22Rv1 (cell line): ENCODE measurements around the gene WIZ.
A peak's percentile ranks its signal among the peaks of the same experiment; 100 is the strongest.

Source experiments
- H3K27ac ChIP-seq: fragments of 450-650 bp; 2 replicates; pipeline ENCODE4 v1.5.1; 2017
- CTCF ChIP-seq: fragments of 450-650 bp; IDR thresholded peaks from 2 replicates; pipeline ENCODE4 v1.5.1; 2017; ENCODE audit warnings: mild to moderate bottlenecking
- ZFX ChIP-seq: fragments of 450-650 bp; IDR thresholded peaks from 2 replicates; pipeline ENCODE4 v1.6.1; 2017; ENCODE audit warnings: antibody characterized with exemption, borderline replicate concordance

WIZ gene

GRCh38 chr19:15436012-15436825 is 13.5 kb downstream of the WIZ start:
- no peak for TF ChIP-seq CTCF
- no peak for TF ChIP-seq ZFX

GRCh38 chr19:15433519-15434069 is 16.2 kb downstream of the WIZ start:
- H3K27ac ChIP-seq, result peak overlapping the region; percentile 66

More at GRCh38 chr19:15436012-15436825, 13.5 kb downstream of the WIZ start:
- no peak overlapping the region for H3K27ac ChIP-seq

GRCh38 chr19:15432629-15433518 is 16.9 kb downstream of the WIZ start:
- H3K27ac ChIP-seq, result peak overlapping the region; percentile 66

More at GRCh38 chr19:15433519-15434069, 16.2 kb downstream of the WIZ start:
- TF ChIP-seq CTCF, result no peak

GRCh38 chr19:15432018-15432494 is 17.7 kb downstream of the WIZ start:
- peak overlapping the region; percentile 66 for H3K27ac ChIP-seq
- no peak for TF ChIP-seq CTCF
- no peak for TF ChIP-seq ZFX

More at GRCh38 chr19:15432629-15433518, 16.9 kb downstream of the WIZ start:
- TF ChIP-seq CTCF (no peak), ZFX (no peak)

- H3K27ac ChIP-seq, result peak overlapping the region; percentile 66
- TF ChIP-seq CTCF (no peak), ZFX (no peak)
These were observed 18.2 kb downstream of the WIZ start for GRCh38 chr19:15431396-15432017.

- H3K27ac ChIP-seq, result no peak overlapping the region
- TF ChIP-seq ZFX (no peak), CTCF (no peak)
These were observed 19.1 kb downstream of the WIZ start for GRCh38 chr19:15430526-15431120.
